Spinal cord (tissue), 10 donors: ENCODE results near the gene CRTC1. TPM values are rescaled to one million over a fixed set of nuclear protein-coding genes. Genes with fewer than 3 reads are reported as not detected.
A peak's percentile ranks its signal among the peaks of the same experiment; 100 is the strongest.

Experiments used
- DNase-seq, 6 donors: peaks; one replicate each; pipeline versions ENCODE4 v3.0.0 to v3.0.0-alpha.2; 2013 to 2015; ENCODE audit warnings: low spot score in 6 of 6, low read depth in 4 of 6
- H3K27ac ChIP-seq: one replicate; pipeline ENCODE4 v1.5.1; 2013; ENCODE audit warnings: low read depth, low read length, control low read depth
- H3K27me3 ChIP-seq: one replicate; pipeline ENCODE4 v1.6.1; 2013; ENCODE audit warnings: low read length; ENCODE audit not compliant: control insufficient read depth, insufficient read depth
- H3K36me3 ChIP-seq: one replicate; pipeline ENCODE4 v1.6.1; 2013; ENCODE audit warnings: low read length; ENCODE audit not compliant: control insufficient read depth, insufficient read depth
- H3K4me1 ChIP-seq: one replicate; pipeline ENCODE4 v1.6.1; 2013; ENCODE audit warnings: low read length; ENCODE audit not compliant: control insufficient read depth, insufficient read depth
- H3K4me3 ChIP-seq: one replicate; pipeline ENCODE4 v1.5.1; 2013; ENCODE audit warnings: low read depth, low read length, control low read depth
- H3K9me3 ChIP-seq: one replicate; pipeline ENCODE4 v1.6.1; 2013; ENCODE audit warnings: low read length; ENCODE audit not compliant: control insufficient read depth, insufficient read depth
- WGBS: methylation state at CpG from one replicate; pipeline ENCODE4 v1.1.5; 2013; ENCODE audit warnings: missing lambda C conversion rate; ENCODE audit not compliant: insufficient coverage; 5-methylcytosine and 5-hydroxymethylcytosine counted together
- polyA plus RNA-seq, 2 donors: library from polyadenylated mRNA; unstranded; fragments of 120-200 nt; gene quantifications; one replicate each; pipeline ENCODE4 v1.2.1, GENCODE V29; 2013; ENCODE audit not compliant: insufficient read length in 2 of 2
- total RNA-seq, 2 donors: library from RNA; depleted of rRNA in 1 of 2; stranded (reverse); fragments of 120-200 nt in 1 of 2; fragments of >200 nt in 1 of 2; gene quantifications; one replicate each; pipeline versions ENCODE4 v1.2.3 to v1.2.4, GENCODE V29; 2013 to 2014
- donor health status: healthy.

The CRTC1 gene
- total and polyA plus RNA-seq, 4 donors = 5.6 to 45.3 (median 26.3) TPM

- Histone ChIP-seq H3K27me3 (no peaks in the 10 kb centered on the region), H3K4me3 (no peak overlapping the region), H3K4me1 (peaks cover 19% of the 10 kb centered on the region), H3K36me3 (peaks cover 6% of the 10 kb centered on the region), H3K9me3 (no peaks in the 10 kb centered on the region), H3K27ac (no peak overlapping the region)
- DNase-seq = no peak
- WGBS = 100% methylated on average over 1 of the region's 2 CpGs
Measured at GRCh38 chr19:18830488-18830887, 147.0 kb downstream of the CRTC1 start.

DNA sequence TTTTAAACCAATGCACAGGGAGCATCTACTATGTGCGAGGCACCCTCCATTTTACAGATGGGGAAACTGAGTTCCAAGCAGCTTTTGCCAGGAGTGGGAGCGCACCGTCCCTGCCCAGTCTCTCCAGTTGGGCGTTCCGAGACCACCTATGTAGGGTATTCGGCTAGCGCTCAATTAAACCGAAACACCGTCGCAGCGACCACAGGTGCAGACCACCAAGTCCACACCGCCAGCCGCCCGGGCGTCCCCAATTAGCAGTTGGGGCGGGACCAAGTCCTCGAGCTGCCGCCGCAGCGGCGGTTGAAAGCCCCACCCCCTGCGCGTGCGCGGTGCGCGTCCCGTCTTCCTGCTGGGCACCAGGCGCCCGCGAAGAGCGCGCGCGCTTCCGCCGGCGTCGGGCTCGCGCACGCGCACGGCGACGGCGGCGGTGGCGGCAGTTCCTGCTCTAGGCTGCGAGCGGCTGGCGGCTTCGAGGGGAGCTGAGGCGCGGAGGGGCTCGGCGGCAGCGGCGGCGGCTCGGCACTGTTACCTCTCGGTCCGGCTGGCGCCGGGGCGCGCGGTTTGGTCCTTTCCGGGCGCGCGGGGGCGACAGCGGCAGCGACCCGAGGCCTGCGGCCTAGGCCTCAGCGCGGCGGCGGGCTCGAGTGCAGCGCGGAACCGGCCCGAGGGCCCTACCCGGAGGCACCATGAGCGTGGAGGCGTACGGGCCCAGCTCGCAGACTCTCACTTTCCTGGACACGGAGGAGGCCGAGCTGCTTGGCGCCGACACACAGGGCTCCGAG, 148.2 kb downstream of the CRTC1 start, which contains the start of gene UPF1:
TSS of gene UPF1 (plus strand) at position 436 of the 782 bp plus-strand sequence. CDS start at position 687, 251 bp downstream.
- peak; percentile 76 to 98 (median 90) for DNase-seq
- peaks cover 19% of the 10 kb centered on the region for H3K4me1 ChIP-seq
- H3K9me3 ChIP-seq = no peaks in the 10 kb centered on the region
- H3K27ac ChIP-seq = no peak within 1 kb of the TSS
- peak within 1 kb of the TSS; percentile 71 for H3K4me3 ChIP-seq
- no peaks in the 10 kb centered on the region for H3K27me3 ChIP-seq
- H3K36me3 ChIP-seq = peaks cover 6% of the 10 kb centered on the region
- WGBS = under 1% methylated on average over 96 of the region's 96 CpGs

Other genes starting within 250 kb of the CRTC1 start
- gene ISYNA1, start 245.5 kb upstream of the CRTC1 start, total RNA-seq = 10 to 100 TPM; 51.0 to 100.0 TPM
- 100 to 1,000 TPM; 127 to 180 TPM for gene ISYNA1, start 245.5 kb upstream of the CRTC1 start, polyA plus RNA-seq
- 1 to 10 TPM; 7.4 to 7.6 TPM for gene ELL, start 161.6 kb upstream of the CRTC1 start, total RNA-seq
- gene ELL, start 161.6 kb upstream of the CRTC1 start, polyA plus RNA-seq = 10 to 100 TPM; 10.1 to 11.6 TPM
- gene FKBP8, start 140.1 kb upstream of the CRTC1 start, total RNA-seq = 100 to 1,000 TPM; 115 to 196 TPM
- 100 to 1,000 TPM; 354 to 364 TPM for gene FKBP8, start 140.1 kb upstream of the CRTC1 start, polyA plus RNA-seq
- 10 to 100 TPM; 28.0 to 51.1 TPM for gene KXD1, start 125.8 kb upstream of the CRTC1 start, total RNA-seq
- gene KXD1, start 125.8 kb upstream of the CRTC1 start, polyA plus RNA-seq = 10 to 100 TPM; 70.2 to 76.0 TPM
- 100 to 1,000 TPM; 660 to 956 TPM for gene UBA52, start 111.8 kb upstream of the CRTC1 start, total RNA-seq
- 100 to 1,000 TPM; 638 to 717 TPM for gene UBA52, start 111.8 kb upstream of the CRTC1 start, polyA plus RNA-seq
- 10 to 100 TPM; 23.7 to 84.5 TPM for gene REX1BD, start 94.9 kb upstream of the CRTC1 start, total RNA-seq
- 10 to 100 TPM; 70.7 to 71.7 TPM for gene REX1BD, start 94.9 kb upstream of the CRTC1 start, polyA plus RNA-seq
- gene CRLF1, start 76.9 kb upstream of the CRTC1 start, total RNA-seq = 10 to 100 TPM in 1 of 2 donors, 1 to 10 TPM in 1; 3.1 to 13.8 TPM
- 10 to 100 TPM; 14.1 to 27.2 TPM for gene CRLF1, start 76.9 kb upstream of the CRTC1 start, polyA plus RNA-seq
- gene TMEM59L, start 70.8 kb upstream of the CRTC1 start, total RNA-seq = 10 to 100 TPM; 21.4 to 64.1 TPM
- 100 to 1,000 TPM; 307 to 353 TPM for gene TMEM59L, start 70.8 kb upstream of the CRTC1 start, polyA plus RNA-seq
- gene KLHL26, start 46.7 kb upstream of the CRTC1 start, total RNA-seq = 1 to 10 TPM; 3.7 to 6.0 TPM
- 10 to 100 TPM; 22.7 to 22.8 TPM for gene KLHL26, start 46.7 kb upstream of the CRTC1 start, polyA plus RNA-seq
- under 1 TPM in 1 of 2 donors, not detected in 1; 0.40 TPM for gene COMP, start 107.6 kb downstream of the CRTC1 start, total RNA-seq
- under 1 TPM; 0.23 to 0.32 TPM for gene COMP, start 107.6 kb downstream of the CRTC1 start, polyA plus RNA-seq
- gene UPF1, start 148.3 kb downstream of the CRTC1 start, total RNA-seq = 10 to 100 TPM; 45.2 to 49.7 TPM
- 10 to 100 TPM; 53.4 to 57.5 TPM for gene UPF1, start 148.3 kb downstream of the CRTC1 start, polyA plus RNA-seq
- gene CERS1, start 212.5 kb downstream of the CRTC1 start, total RNA-seq = 10 to 100 TPM; 22.5 to 32.8 TPM
- 100 to 1,000 TPM; 121 to 141 TPM for gene CERS1, start 212.5 kb downstream of the CRTC1 start, polyA plus RNA-seq
- 100 to 1,000 TPM in 1 of 2 donors, 10 to 100 TPM in 1; 77.2 to 181 TPM for gene COPE, start 235.7 kb downstream of the CRTC1 start, total RNA-seq
- 100 to 1,000 TPM; 174 to 188 TPM for gene COPE, start 235.7 kb downstream of the CRTC1 start, polyA plus RNA-seq
- 10 to 100 TPM; 34.6 to 63.6 TPM for gene DDX49, start 236.0 kb downstream of the CRTC1 start, total RNA-seq
- 10 to 100 TPM; 79.0 to 81.8 TPM for gene DDX49, start 236.0 kb downstream of the CRTC1 start, polyA plus RNA-seq